Progenitor cell of endocrine pancreas (in vitro differentiated cells): ENCODE data around the gene PSMD1. TPM values are rescaled to one million over a fixed set of nuclear protein-coding genes. Genes with fewer than 3 reads are reported as not detected.

ENCODE experiments used
- DNase-seq: peaks from one replicate; pipeline ENCODE4 v3.0.0; 2021; ENCODE audit warnings: low spot score; ENCODE audit not compliant: unreplicated experiment
- H3K27ac Mint-ChIP-seq: 2 replicates; pipeline ENCODE4 v1.8.0; 2021; ENCODE audit warnings: mild to moderate bottlenecking, moderate library complexity, mixed read lengths
- H3K27me3 Mint-ChIP-seq: 2 replicates; pipeline ENCODE4 v1.8.0; 2021; ENCODE audit warnings: mixed read lengths
- H3K36me3 Mint-ChIP-seq: 2 replicates; pipeline ENCODE4 v1.8.0; 2022; ENCODE audit warnings: mixed read lengths; ENCODE audit not compliant: insufficient read depth
- H3K4me1 Mint-ChIP-seq: 2 replicates; pipeline ENCODE4 v1.8.0; 2021; ENCODE audit warnings: low read depth, mixed read lengths
- H3K4me3 Mint-ChIP-seq: 2 replicates; pipeline ENCODE4 v1.8.0; 2021; ENCODE audit warnings: low read depth, mild to moderate bottlenecking, moderate library complexity, mixed read lengths
- H3K9me3 Mint-ChIP-seq: 2 replicates; pipeline ENCODE4 v1.8.0; 2021; ENCODE audit warnings: low read depth, mixed read lengths
- total RNA-seq: library from RNA; stranded (reverse); gene quantifications from 2 replicates; pipeline ENCODE4 v1.2.1, GENCODE V29; 2021
- TF ChIP-seq, protein P1 (sequence below): fragments of 200-600 bp; sonication (generic); IDR thresholded peaks from one replicate; pipeline ENCODE4 v1.5.0; 2021; ENCODE audit warnings: antibody characterized with exemption, mild to moderate bottlenecking; ENCODE audit not compliant: unreplicated experiment

Gene PSMD1
- total RNA-seq, 1 donor from 2014 or later, result 99.0 TPM

- H3K4me1 Mint-ChIP-seq, result peaks cover 37% of the 10 kb centered on the region
- no peaks in the 10 kb centered on the region for H3K27me3 Mint-ChIP-seq
- H3K36me3 Mint-ChIP-seq, result no peaks in the 10 kb centered on the region
- TF ChIP-seq, protein P1, sequence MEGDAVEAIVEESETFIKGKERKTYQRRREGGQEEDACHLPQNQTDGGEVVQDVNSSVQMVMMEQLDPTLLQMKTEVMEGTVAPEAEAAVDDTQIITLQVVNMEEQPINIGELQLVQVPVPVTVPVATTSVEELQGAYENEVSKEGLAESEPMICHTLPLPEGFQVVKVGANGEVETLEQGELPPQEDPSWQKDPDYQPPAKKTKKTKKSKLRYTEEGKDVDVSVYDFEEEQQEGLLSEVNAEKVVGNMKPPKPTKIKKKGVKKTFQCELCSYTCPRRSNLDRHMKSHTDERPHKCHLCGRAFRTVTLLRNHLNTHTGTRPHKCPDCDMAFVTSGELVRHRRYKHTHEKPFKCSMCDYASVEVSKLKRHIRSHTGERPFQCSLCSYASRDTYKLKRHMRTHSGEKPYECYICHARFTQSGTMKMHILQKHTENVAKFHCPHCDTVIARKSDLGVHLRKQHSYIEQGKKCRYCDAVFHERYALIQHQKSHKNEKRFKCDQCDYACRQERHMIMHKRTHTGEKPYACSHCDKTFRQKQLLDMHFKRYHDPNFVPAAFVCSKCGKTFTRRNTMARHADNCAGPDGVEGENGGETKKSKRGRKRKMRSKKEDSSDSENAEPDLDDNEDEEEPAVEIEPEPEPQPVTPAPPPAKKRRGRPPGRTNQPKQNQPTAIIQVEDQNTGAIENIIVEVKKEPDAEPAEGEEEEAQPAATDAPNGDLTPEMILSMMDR, result no peak
- DNase-seq, result no peak
- H3K4me3 Mint-ChIP-seq, result no peak overlapping the region
- H3K27ac Mint-ChIP-seq, result peak overlapping the region; percentile 49
- H3K9me3 Mint-ChIP-seq, result no peaks in the 10 kb centered on the region
Observed at GRCh38 chr2:231047274-231047922, 9.3 kb upstream of the PSMD1 start.

GRCh38 chr2:231047923-231048915, 8.4 kb upstream of the PSMD1 start:
- Mint-ChIP-seq H3K4me3 (no peak overlapping the region), H3K36me3 (no peaks in the 10 kb centered on the region), H3K4me1 (peaks cover 42% of the 10 kb centered on the region), H3K27me3 (no peaks in the 10 kb centered on the region), H3K9me3 (no peaks in the 10 kb centered on the region), H3K27ac (no peak overlapping the region)
- TF ChIP-seq, protein P1, result no peak
- no peak for DNase-seq

GRCh38 chr2:231049286-231050017, 7.2 kb upstream of the PSMD1 start:
- Mint-ChIP-seq H3K36me3 (no peaks in the 10 kb centered on the region), H3K27ac (peak overlapping the region; percentile 97), H3K4me3 (peak overlapping the region; percentile 63), H3K4me1 (peaks cover 42% of the 10 kb centered on the region), H3K9me3 (no peaks in the 10 kb centered on the region), H3K27me3 (peaks cover 4% of the 10 kb centered on the region)
- TF ChIP-seq, protein P1, result no peak
- no peak for DNase-seq

DNA sequence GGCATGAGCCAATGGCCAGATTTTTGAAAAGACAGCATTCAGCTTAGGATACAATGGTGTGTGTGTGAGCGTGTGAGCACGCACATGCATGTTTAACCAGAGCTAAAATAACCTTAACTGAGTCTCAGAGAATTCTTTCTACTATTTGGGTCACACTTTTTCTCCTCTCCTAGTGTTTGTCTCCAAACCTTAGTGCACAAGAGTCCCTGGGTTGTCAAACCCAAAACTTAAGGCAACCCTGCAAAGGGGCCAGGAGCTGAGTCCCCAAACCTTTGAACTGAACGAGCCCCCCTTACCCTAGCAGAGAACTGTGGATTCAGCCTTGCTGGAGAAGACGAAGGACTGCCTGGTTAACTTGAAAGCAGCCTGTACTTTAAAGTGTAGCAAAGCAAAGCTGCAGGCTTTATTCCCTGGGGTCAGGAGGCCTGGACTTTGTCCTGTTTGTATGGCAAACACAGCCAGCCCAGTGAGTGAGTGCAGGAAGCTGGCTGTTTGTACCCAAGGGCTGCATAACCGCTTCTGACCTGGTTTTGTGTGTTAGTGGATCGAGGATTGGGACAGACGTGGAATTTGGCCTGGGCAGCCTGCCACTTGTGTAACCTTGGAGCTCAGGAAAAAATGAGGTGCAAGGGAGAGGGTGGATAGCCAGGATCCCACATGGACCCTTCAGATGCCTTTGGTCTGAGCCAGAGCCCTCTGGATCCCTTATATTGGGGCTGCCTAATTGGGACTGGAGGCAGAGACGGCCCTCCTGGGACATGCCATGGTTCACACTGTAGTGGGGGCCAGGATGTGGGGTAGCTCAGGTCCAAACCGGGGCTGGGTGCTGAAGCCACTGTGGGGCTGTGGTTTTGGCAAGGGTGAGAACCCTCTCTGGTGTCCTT, 6.4 kb upstream of the PSMD1 start:
- peaks cover 42% of the 10 kb centered on the region for H3K4me1 Mint-ChIP-seq
- H3K36me3 Mint-ChIP-seq, result no peaks in the 10 kb centered on the region
- H3K9me3 Mint-ChIP-seq, result no peaks in the 10 kb centered on the region
- H3K27me3 Mint-ChIP-seq, result peaks cover 4% of the 10 kb centered on the region
- H3K4me3 Mint-ChIP-seq, result peak overlapping the region; percentile 63
- H3K27ac Mint-ChIP-seq, result peak overlapping the region; percentile 97
- TF ChIP-seq, protein P1, result no peak
- DNase-seq, result peak; percentile 44
